Left ventricle myocardium inferior (tissue), 1 donor: ENCODE measurements around the gene AFDN. TPM values are rescaled to one million over a fixed set of nuclear protein-coding genes. Genes with fewer than 3 reads are reported as not detected.

Source experiments
- DNase-seq: peaks from one replicate; pipeline ENCODE4 v3.0.0-alpha.2; 2020
- H3K27ac ChIP-seq: fragments of 200-600 bp; replicated peaks from 2 replicates; pipeline ENCODE4 v1.8.0; 2021
- H3K27me3 ChIP-seq: fragments of 200-600 bp; 2 replicates; pipeline ENCODE4 v1.8.0; 2021; ENCODE audit warnings: low read depth
- H3K36me3 ChIP-seq: fragments of 200-600 bp; 2 replicates; pipeline ENCODE4 v1.8.0; 2021
- H3K4me1 ChIP-seq: fragments of 200-600 bp; 2 replicates; pipeline ENCODE4 v1.8.0; 2021
- H3K4me3 ChIP-seq: fragments of 200-600 bp; 2 replicates; pipeline ENCODE4 v1.8.0; 2021; ENCODE audit warnings: mild to moderate bottlenecking, moderate library complexity
- H3K9me3 ChIP-seq: fragments of 200-600 bp; replicated peaks from 2 replicates; pipeline ENCODE4 v1.8.0; 2021
- CTCF ChIP-seq: fragments of 200-600 bp; IDR thresholded peaks from 2 replicates; pipeline ENCODE4 v1.8.0; 2021; ENCODE audit warnings: antibody characterized with exemption, mild to moderate bottlenecking, borderline replicate concordance
- intact Hi-C: fragments of 100-400 bp; cut with micrococcal nuclease; formaldehyde crosslinking; loops from one replicate; pipeline ENCODE4 v1.11.0; 2022
- total RNA-seq: library from RNA; stranded (reverse); fragmentation: NEBNext Ultra II Directional; extraction: Animal tissue kit (Norgen Biotek cat#: 25700); gene quantifications from one replicate; pipeline ENCODE4 v1.2.1, GENCODE V29; 2021
- donor health status: DM: no; HTN: yes; CAD: no; lungs with severe emphysema.

AFDN gene
- total RNA-seq, 1 donor from 2014 or later: 54.9 TPM

DNA sequence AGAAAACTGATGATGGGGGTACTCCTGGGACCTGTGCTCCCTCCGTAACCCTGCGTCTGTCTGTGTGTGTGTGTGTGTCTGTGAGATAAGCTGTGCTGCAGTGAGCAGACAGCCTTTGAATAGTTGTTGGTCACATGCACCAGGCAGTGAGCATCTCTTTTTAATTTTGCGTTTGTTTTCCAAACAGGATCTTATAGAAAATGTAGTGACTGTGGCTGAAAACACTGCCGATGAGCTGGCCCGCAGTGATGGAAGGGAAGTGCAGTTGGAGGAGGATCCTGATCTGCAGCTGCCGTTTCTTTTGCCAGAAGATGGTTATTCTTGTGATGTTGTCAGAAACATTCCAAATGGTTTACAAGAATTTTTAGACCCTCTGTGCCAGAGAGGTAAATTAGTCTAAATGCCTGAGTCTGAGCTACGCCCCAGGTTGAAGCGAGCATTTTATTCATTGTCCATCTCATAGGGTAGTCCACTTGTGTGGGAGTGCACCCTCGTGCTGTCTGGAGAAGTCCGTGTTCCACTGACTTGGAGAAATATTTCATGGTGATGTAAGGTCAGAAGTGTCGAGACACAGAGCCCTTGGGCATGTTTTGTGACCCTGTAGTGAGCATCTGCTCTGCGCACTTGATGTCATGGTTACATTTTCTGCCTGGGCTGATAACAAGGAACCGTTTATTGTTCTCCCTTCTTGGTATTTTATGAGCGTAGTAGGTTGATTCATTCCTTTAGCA is 92.0 kb downstream of the AFDN start:
- no peak for TF ChIP-seq CTCF
- intact Hi-C loops: no loop called here
- Histone ChIP-seq H3K27ac (no peak overlapping the region), H3K36me3 (peaks cover 87% of the 10 kb centered on the region), H3K9me3 (no peaks in the 10 kb centered on the region), H3K27me3 (no peaks in the 10 kb centered on the region), H3K4me3 (no peak overlapping the region), H3K4me1 (no peaks in the 10 kb centered on the region)
- DNase-seq: no peak

DNA sequence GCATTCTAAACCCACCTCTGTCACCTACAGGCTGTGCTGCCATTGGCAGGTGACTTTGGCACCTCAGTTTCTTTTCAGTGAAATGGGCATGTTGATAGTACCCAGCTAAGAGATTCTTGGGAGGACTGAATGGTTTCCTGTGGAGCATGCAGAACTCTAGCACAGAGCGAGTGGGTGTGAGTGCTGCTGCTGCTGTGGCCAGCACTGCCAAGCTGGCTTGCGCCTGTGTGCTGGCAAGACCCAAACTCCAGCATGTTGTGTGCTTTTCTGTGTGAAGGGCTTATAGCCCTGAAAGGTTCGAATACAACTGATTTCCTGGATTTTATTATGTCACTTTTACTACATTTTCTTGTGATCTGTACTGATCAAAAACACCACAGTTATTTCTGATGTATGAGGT is 92.6 kb downstream of the AFDN start:
- Histone ChIP-seq H3K4me3 (no peak overlapping the region), H3K27ac (no peak overlapping the region), H3K9me3 (no peaks in the 10 kb centered on the region), H3K4me1 (no peaks in the 10 kb centered on the region), H3K36me3 (peaks cover 87% of the 10 kb centered on the region), H3K27me3 (no peaks in the 10 kb centered on the region)
- no peak for TF ChIP-seq CTCF
- no peak for DNase-seq
- intact Hi-C loops: no loop called here

GRCh38 chr6:167920165-167920564 is 93.5 kb downstream of the AFDN start:
- Histone ChIP-seq H3K36me3 (peaks cover 85% of the 10 kb centered on the region), H3K4me3 (no peak overlapping the region), H3K9me3 (no peaks in the 10 kb centered on the region), H3K4me1 (no peaks in the 10 kb centered on the region), H3K27ac (no peak overlapping the region), H3K27me3 (no peaks in the 10 kb centered on the region)
- no peak for TF ChIP-seq CTCF
- no peak for DNase-seq
- intact Hi-C loops: no loop called here

DNA sequence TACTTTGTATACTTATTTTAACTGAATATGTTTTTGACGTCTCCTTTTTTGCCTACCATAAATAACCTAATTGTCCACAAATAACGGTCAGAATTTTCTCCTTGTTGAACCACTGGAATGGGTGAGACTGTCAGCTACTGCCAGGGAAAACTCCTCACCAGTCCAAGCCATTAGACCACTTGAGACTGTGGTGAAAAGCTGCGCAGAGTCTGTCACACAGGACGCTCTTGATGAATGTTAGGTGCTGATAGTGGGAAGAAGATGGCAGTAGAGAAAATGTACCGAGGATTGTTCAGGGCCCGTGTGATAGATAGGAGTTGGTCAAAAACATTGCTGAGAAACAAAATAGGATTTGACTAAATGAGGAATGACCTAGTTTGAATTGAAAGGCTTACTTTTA is 95.1 kb downstream of the AFDN start:
- no peak for TF ChIP-seq CTCF
- Histone ChIP-seq H3K27me3 (no peaks in the 10 kb centered on the region), H3K4me1 (no peaks in the 10 kb centered on the region), H3K27ac (no peak overlapping the region), H3K36me3 (peaks cover 87% of the 10 kb centered on the region), H3K4me3 (no peak overlapping the region), H3K9me3 (no peaks in the 10 kb centered on the region)
- DNase-seq: no peak
- intact Hi-C loops: no loop called here

GRCh38 chr6:167925026-167925425 is 98.3 kb downstream of the AFDN start:
- no peak for TF ChIP-seq CTCF
- intact Hi-C loops: no loop called here
- DNase-seq: no peak
- peaks cover 87% of the 10 kb centered on the region for H3K36me3 ChIP-seq
- H3K27ac ChIP-seq: no peak overlapping the region
- no peak overlapping the region for H3K4me3 ChIP-seq
- no peaks in the 10 kb centered on the region for H3K27me3 ChIP-seq
- H3K4me1 ChIP-seq: no peaks in the 10 kb centered on the region
- H3K9me3 ChIP-seq: no peaks in the 10 kb centered on the region
